Measurements from ENCODE around the gene NDUFC1. TPM values are rescaled to one million over a fixed set of nuclear protein-coding genes. Genes with fewer than 3 reads are reported as not detected.

Gene NDUFC1
- total RNA-seq, 1 experiment from 2014 or later = 38.6 TPM

DNA sequence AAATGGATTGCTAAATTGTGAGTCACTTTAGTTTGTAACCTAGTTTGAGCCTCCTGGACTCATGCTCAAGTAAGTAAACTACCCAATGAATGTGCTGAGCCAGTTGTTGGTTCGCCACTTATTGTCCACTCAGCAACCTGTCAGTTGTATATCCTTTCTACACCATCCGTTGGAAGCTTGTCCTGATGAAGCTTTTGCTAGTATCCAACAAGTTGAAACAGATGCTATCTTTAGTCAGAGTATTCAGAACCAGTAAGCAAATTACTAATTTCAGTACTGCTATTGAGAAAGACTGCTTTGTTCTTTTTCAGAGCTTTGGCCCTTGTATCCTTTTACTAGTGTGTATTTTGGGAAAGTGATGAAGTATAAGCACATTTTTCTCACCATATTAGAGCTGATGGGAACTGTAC is 5.3 kb downstream of the NDUFC1 start:
- H3K4me3 Mint-ChIP-seq (ENCODE audit: low read depth, unreplicated experiment) = no peak overlapping the region
- CTCF ChIA-PET = interaction anchor here (0.7 to 1.7 kb wide), 2 partner anchors 266 to 576 kb away, joined by 3 to 7 read pairs; no protein-coding TSS in a partner anchor
- H3K9me3 Mint-ChIP-seq (ENCODE audit: low read depth, unreplicated experiment) = no peaks in the 10 kb centered on the region
- TF ChIP-seq, protein P1, sequence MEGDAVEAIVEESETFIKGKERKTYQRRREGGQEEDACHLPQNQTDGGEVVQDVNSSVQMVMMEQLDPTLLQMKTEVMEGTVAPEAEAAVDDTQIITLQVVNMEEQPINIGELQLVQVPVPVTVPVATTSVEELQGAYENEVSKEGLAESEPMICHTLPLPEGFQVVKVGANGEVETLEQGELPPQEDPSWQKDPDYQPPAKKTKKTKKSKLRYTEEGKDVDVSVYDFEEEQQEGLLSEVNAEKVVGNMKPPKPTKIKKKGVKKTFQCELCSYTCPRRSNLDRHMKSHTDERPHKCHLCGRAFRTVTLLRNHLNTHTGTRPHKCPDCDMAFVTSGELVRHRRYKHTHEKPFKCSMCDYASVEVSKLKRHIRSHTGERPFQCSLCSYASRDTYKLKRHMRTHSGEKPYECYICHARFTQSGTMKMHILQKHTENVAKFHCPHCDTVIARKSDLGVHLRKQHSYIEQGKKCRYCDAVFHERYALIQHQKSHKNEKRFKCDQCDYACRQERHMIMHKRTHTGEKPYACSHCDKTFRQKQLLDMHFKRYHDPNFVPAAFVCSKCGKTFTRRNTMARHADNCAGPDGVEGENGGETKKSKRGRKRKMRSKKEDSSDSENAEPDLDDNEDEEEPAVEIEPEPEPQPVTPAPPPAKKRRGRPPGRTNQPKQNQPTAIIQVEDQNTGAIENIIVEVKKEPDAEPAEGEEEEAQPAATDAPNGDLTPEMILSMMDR (IDR thresholded peaks at IDR 0.05; ENCODE audit: unreplicated experiment) = no peak
- H3K36me3 Mint-ChIP-seq (ENCODE audit: insufficient read depth, unreplicated experiment) = peaks cover 32% of the 10 kb centered on the region
- no peaks in the 10 kb centered on the region for H3K4me1 Mint-ChIP-seq (ENCODE audit: low read depth, unreplicated experiment)
- no peak overlapping the region for H3K27ac Mint-ChIP-seq (ENCODE audit: unreplicated experiment)
- DNase-seq = no peak
- H3K27me3 Mint-ChIP-seq (ENCODE audit: unreplicated experiment) = no peaks in the 10 kb centered on the region
- BruUV-seq (replicated peaks) = no TSS peak
- intact Hi-C loops (cut with micrococcal nuclease; ENCODE audit: unreplicated experiment) = loop anchor here (5.0 kb wide), 1 partner anchor 200 kb away; no protein-coding TSS in a partner anchor

DNA sequence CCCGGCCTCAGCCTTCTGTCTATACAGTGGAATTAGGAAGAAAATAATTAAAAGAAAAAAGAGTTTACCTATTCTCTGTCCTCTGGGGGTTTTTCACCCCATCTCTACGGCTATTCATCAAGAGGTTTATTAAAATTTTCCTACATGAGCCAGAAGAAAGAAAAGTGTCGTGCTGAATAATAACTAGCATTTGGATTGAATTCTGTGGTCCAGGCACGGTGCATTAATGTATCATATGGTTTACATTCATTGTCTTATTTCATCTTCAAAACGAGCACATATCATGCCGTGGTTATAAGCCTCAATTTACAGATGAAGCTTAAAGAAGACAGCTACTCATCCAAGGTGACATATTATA is 6.4 kb downstream of the NDUFC1 start:
- Mint-ChIP-seq H3K36me3 (ENCODE audit: insufficient read depth, unreplicated experiment) (peaks cover 21% of the 10 kb centered on the region), H3K27me3 (ENCODE audit: unreplicated experiment) (no peaks in the 10 kb centered on the region), H3K27ac (ENCODE audit: unreplicated experiment) (no peak overlapping the region), H3K4me1 (ENCODE audit: low read depth, unreplicated experiment) (no peaks in the 10 kb centered on the region), H3K9me3 (ENCODE audit: low read depth, unreplicated experiment) (no peaks in the 10 kb centered on the region), H3K4me3 (ENCODE audit: low read depth, unreplicated experiment) (peak overlapping the region; percentile 97)
- intact Hi-C loops (cut with micrococcal nuclease; ENCODE audit: unreplicated experiment) = loop anchor here (1.0 to 5.0 kb wide), 2 partner anchors 67 to 199 kb away; no protein-coding TSS in a partner anchor
- BruUV-seq (replicated peaks) = no TSS peak
- TF ChIP-seq, protein P1 (IDR thresholded peaks at IDR 0.05; ENCODE audit: unreplicated experiment) = no peak
- DNase-seq = no peak
- CTCF ChIA-PET = interaction anchor here (1.1 to 1.7 kb wide), 3 partner anchors 13 to 265 kb away, joined by 4 to 13 read pairs (median 7); partner anchors contain the start of gene ELF2

DNA sequence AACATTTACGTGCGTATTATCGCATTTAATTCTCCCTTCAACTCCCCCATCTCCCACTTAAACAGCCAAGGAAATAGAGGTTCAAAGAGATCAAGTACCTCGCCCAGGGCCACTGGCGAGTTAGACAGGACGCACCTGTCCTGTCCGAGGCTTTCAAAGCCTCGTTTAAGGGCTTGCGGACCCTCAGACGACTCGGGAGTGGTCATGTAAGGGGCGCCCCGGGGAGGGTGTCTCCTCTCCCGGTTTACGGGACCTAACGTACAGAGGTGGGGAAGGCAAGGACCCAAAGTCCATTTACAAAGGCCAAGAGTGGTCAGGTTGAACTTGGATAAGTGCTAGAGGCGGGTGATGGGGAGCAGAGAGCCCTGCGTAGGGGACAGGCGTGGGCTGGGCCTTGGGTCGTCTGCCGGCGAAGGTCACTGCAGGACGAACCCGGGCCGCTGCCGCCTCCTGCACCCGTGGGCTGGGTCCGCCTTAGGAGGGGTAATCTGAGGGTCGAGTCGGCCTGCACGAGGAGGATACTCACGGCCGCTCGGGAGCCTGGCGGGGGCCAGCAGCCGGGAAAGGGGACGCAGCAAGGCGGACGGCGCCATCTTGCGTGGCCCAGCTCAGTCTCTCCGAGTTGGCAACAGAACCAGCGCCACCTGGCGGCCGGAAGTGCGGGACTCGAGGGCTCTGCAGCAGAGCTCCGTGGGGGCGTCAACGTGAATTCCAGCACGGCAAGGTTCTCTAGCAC is 6.9 kb downstream of the NDUFC1 start:
- H3K4me3 Mint-ChIP-seq (ENCODE audit: low read depth, unreplicated experiment) = peak overlapping the region; percentile 97
- H3K36me3 Mint-ChIP-seq (ENCODE audit: insufficient read depth, unreplicated experiment) = peaks cover 16% of the 10 kb centered on the region
- peak overlapping the region; percentile 87 for H3K27ac Mint-ChIP-seq (ENCODE audit: unreplicated experiment)
- TSS peak; percentile 61 for BruUV-seq (replicated peaks)
- H3K4me1 Mint-ChIP-seq (ENCODE audit: low read depth, unreplicated experiment) = no peaks in the 10 kb centered on the region
- TF ChIP-seq, protein P1 (IDR thresholded peaks at IDR 0.05; ENCODE audit: unreplicated experiment) = peak; percentile 85
- peak; percentile 95 for DNase-seq
- intact Hi-C loops (cut with micrococcal nuclease; ENCODE audit: unreplicated experiment) = loop anchor here (1.0 to 5.0 kb wide), 2 partner anchors 66 to 198 kb away; no protein-coding TSS in a partner anchor
- no peaks in the 10 kb centered on the region for H3K9me3 Mint-ChIP-seq (ENCODE audit: low read depth, unreplicated experiment)
- H3K27me3 Mint-ChIP-seq (ENCODE audit: unreplicated experiment) = no peaks in the 10 kb centered on the region
- CTCF ChIA-PET = interaction anchor here (1.1 to 1.7 kb wide), 3 partner anchors 13 to 265 kb away, joined by 4 to 13 read pairs (median 7); partner anchors contain the start of gene ELF2

DNA sequence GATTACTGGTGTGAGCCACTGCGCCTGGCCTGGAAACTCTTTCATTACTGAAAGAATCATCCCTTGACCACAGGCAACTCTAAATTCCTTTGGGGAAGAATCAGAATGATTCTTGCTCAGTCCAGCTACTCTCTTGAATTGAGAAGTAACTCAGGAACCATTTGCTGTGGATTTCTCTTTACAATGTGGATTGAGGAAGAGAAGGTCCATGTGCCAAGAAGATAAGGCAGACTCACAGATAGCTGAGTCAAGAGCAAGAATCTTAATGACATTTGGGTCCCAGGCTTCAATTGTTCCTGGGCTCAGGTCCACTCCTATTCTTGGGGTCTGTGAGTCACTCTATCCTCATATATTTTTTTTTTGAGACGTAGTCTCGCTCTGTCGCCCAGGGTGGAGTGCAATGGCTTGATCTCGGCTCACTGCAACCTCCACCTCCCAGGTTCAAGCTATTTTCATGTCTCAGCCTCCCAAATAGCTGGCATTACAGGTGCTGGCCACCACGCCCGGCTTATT is 16.0 kb downstream of the NDUFC1 start:
- Mint-ChIP-seq H3K27me3 (ENCODE audit: unreplicated experiment) (no peaks in the 10 kb centered on the region), H3K4me1 (ENCODE audit: low read depth, unreplicated experiment) (no peaks in the 10 kb centered on the region), H3K4me3 (ENCODE audit: low read depth, unreplicated experiment) (no peak overlapping the region), H3K9me3 (ENCODE audit: low read depth, unreplicated experiment) (no peaks in the 10 kb centered on the region), H3K27ac (ENCODE audit: unreplicated experiment) (no peak overlapping the region), H3K36me3 (ENCODE audit: insufficient read depth, unreplicated experiment) (peaks cover 8% of the 10 kb centered on the region)
- intact Hi-C loops (cut with micrococcal nuclease; ENCODE audit: unreplicated experiment) = no loop called here
- CTCF ChIA-PET = interaction anchor here (0.6 kb wide), 1 partner anchor 189 kb away, joined by 4 read pairs; no protein-coding TSS in a partner anchor
- DNase-seq = no peak
- no TSS peak for BruUV-seq (replicated peaks)
- TF ChIP-seq, protein P1 (IDR thresholded peaks at IDR 0.05; ENCODE audit: unreplicated experiment) = no peak
